ENCODE measurements around the gene ZEB2. TPM values are rescaled to one million over a fixed set of nuclear protein-coding genes. Genes with fewer than 3 reads are reported as not detected.
A peak's percentile ranks its signal among the peaks of the same experiment; 100 is the strongest.

Gene ZEB2
- polyA plus RNA-seq, 1 donor from 2014 or later, result 2.2 TPM

GRCh38 chr2:144508172-144508851 is 11.6 kb downstream of the ZEB2 start:
- H3K9ac ChIP-seq (ENCODE audit: low read length), result no peak overlapping the region
- H4K20me1 ChIP-seq (ENCODE audit: insufficient read depth), result no peaks in the 10 kb centered on the region
- no peak overlapping the region for H3K27ac ChIP-seq (ENCODE audit: low read length)

More at GRCh38 chr2:144508172-144508851, 11.6 kb downstream of the ZEB2 start:
- peaks cover 5% of the 10 kb centered on the region for H3F3A ChIP-seq (ENCODE audit: insufficient read depth, low read length, poor library complexity, severe bottlenecking)
- H3K9me2 ChIP-seq (ENCODE audit: insufficient read depth, low read length), result no peaks in the 10 kb centered on the region
- no peak overlapping the region for H3K4me2 ChIP-seq (ENCODE audit: low read length)
- H3K9me3 ChIP-seq (ENCODE audit: low read length), result no peaks in the 10 kb centered on the region
- TF ChIP-seq EZH2 (IDR thresholded peaks at IDR 0.05; ENCODE audit: borderline replicate concordance, insufficient read depth, low read length, poor library complexity, severe bottlenecking) (no peak), SMC3 (conservative IDR thresholded peaks at IDR 0.05; ENCODE audit: poor library complexity) (no peak), CTCF (IDR thresholded peaks at IDR 0.05; ENCODE audit: poor library complexity, severe bottlenecking) (no peak), REST (IDR thresholded peaks at IDR 0.05; ENCODE audit: borderline replicate concordance) (no peak), TAF1 (IDR thresholded peaks at IDR 0.05; ENCODE audit: low read depth) (no peak), RAD21 (conservative IDR thresholded peaks at IDR 0.05) (no peak), POLR2AphosphoS5 (IDR thresholded peaks at IDR 0.05) (peak; percentile 46), MXI1 (conservative IDR thresholded peaks at IDR 0.05; ENCODE audit: poor library complexity, severe bottlenecking) (no peak)
- no peaks in the 10 kb centered on the region for H3K36me3 ChIP-seq (ENCODE audit: insufficient read depth, low read length)
- H2AFZ ChIP-seq (ENCODE audit: low read depth, low read length), result no peak overlapping the region
- H3K27me3 ChIP-seq (ENCODE audit: insufficient read depth, low read depth, low read length), result peaks cover 8% of the 10 kb centered on the region
- peaks cover 56% of the 10 kb centered on the region for H3K79me2 ChIP-seq (replicated peaks; ENCODE audit: insufficient read depth, low read length)
- H3K4me3 ChIP-seq (ENCODE audit: low read length), result no peak overlapping the region
